ENCODE data around the gene COX6A2. TPM values are rescaled to one million over a fixed set of nuclear protein-coding genes. Genes with fewer than 3 reads are reported as not detected.

Gene COX6A2
- total and polyA plus RNA-seq, 10 donors = 0.79 to 0.80 TPM; not detected in 8

DNA sequence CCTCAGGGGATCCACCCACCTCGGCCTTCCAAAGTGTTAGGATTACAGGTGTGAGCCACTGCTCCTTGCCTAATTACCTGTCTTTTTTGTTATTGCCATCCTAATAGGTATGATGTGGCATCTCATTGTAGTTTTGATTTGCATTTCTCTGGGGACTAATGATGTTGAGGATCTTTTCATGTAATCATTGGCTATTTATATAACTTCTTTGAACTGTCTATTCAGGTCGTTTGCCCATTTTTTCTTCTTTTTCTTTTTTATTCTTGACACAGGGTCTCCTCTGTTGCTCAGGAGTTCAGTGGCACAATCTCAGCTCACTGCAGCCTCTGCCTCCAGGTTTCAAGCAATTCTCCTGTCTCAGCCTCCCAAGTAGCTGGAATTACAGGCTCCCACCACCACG lies 42.5 kb upstream of the COX6A2 start:
- H3K4me1 ChIP-seq = peaks cover 16 to 74% (median 28%) of the 10 kb centered on the region in 6 donors
- H3K27me3 ChIP-seq (replicated peaks in 1 of 7) = peaks cover 0 to 42% (median 17%) of the 10 kb centered on the region in 7 donors
- no peak for TF ChIP-seq POLR2A (IDR thresholded peaks at IDR 0.05)
- TF ChIP-seq POLR2AphosphoS5 (IDR thresholded peaks at IDR 0.05) = no peak
- TF ChIP-seq, protein P1, sequence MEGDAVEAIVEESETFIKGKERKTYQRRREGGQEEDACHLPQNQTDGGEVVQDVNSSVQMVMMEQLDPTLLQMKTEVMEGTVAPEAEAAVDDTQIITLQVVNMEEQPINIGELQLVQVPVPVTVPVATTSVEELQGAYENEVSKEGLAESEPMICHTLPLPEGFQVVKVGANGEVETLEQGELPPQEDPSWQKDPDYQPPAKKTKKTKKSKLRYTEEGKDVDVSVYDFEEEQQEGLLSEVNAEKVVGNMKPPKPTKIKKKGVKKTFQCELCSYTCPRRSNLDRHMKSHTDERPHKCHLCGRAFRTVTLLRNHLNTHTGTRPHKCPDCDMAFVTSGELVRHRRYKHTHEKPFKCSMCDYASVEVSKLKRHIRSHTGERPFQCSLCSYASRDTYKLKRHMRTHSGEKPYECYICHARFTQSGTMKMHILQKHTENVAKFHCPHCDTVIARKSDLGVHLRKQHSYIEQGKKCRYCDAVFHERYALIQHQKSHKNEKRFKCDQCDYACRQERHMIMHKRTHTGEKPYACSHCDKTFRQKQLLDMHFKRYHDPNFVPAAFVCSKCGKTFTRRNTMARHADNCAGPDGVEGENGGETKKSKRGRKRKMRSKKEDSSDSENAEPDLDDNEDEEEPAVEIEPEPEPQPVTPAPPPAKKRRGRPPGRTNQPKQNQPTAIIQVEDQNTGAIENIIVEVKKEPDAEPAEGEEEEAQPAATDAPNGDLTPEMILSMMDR (IDR thresholded peaks at IDR 0.05 in 8 of 11, conservative IDR thresholded peaks at IDR 0.05 in 3 of 11) = no peak
- WGBS, 5 donors = 83 to 90% (median 86%) methylated on average over 3 of the region's 3 CpGs
- H3K36me3 ChIP-seq = peaks cover 0 to 42% (median 14%) of the 10 kb centered on the region in 6 donors
- intact Hi-C loops (cut with DNase I; ENCODE audit: low total_unique reads) = no loop called here
- peak overlapping the region in 4 of 8 donors; percentile 82 to 85 (median 83) for H3K27ac ChIP-seq
- no peak for DNase-seq
- H3K4me3 ChIP-seq = no peak overlapping the region
- no peaks in the 10 kb centered on the region for H3K9me3 ChIP-seq

DNA sequence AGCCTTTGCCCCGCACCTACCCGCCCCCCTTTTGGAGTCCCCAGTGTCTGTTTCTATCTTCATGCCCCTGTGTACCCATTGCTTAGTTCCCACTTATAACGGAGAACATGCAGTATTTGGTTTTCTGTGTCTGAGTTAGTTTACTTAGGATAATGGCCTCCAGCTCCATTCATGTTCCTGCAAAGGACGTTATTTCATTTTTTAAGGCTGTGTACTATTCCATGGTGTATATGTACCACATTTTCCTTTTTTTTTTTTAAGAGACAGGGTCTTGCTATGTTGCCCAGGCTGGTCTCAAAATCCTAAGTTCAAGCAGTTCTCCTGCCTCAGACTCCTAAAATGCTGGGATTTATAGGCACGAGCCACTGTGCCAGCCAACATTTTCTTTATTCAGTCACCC lies 39.7 kb upstream of the COX6A2 start:
- no peak for DNase-seq
- Histone ChIP-seq H3K4me3 (no peak overlapping the region), H3K27ac (peak overlapping the region in 1 of 8 donors; percentile 34), H3K9me3 (no peaks in the 10 kb centered on the region), H3K27me3 (replicated peaks in 1 of 7) (peaks cover 0 to 23% (median 16%) of the 10 kb centered on the region in 7 donors), H3K36me3 (peaks cover 4 to 46% (median 39%) of the 10 kb centered on the region in 6 donors), H3K4me1 (peaks cover 16 to 51% (median 22%) of the 10 kb centered on the region in 6 donors)
- WGBS, 5 donors = 81 to 92% (median 91%) methylated on average over 5 of the region's 5 CpGs
- intact Hi-C loops (cut with DNase I; ENCODE audit: low total_unique reads) = no loop called here
- TF ChIP-seq POLR2A (IDR thresholded peaks at IDR 0.05) = no peak
- TF ChIP-seq, protein P1 (IDR thresholded peaks at IDR 0.05 in 8 of 11, conservative IDR thresholded peaks at IDR 0.05 in 3 of 11) = no peak
- no peak for TF ChIP-seq POLR2AphosphoS5 (IDR thresholded peaks at IDR 0.05)

DNA sequence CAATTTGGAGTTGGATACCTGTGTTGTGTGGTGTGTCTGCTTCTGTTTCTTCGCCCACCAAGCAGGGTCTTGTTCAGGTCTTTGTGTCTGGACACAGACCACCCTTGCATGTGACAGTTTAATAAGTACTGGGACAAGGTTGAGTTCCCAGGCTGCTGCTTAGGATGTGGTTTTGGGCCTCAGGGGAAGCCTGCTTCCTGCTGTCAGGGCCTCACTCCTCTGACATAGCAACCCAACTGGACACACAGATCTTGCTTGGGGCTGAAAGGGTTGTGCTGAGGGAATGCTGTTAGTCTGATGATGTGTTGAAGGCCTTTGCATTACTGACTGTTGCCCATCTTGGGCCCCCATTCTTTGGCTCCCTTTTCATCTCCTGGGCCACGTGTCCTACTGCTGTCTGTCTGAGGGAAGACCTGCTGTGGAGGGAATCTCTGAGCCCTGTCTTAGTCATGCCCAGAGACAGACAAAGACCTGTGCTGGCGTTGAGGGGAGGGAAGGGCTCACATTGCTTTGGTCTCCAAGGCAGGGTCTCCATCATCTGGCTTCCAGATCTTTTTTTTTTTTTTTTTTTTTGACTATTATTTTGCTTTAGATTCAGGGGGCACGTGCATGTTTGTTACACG lies 39.1 kb upstream of the COX6A2 start:
- intact Hi-C loops (cut with DNase I; ENCODE audit: low total_unique reads) = no loop called here
- Histone ChIP-seq H3K4me3 (no peak overlapping the region), H3K27ac (peak overlapping the region in 1 of 8 donors; percentile 34), H3K36me3 (peaks cover 4 to 52% (median 45%) of the 10 kb centered on the region in 6 donors), H3K4me1 (peaks cover 13 to 45% (median 19%) of the 10 kb centered on the region in 6 donors), H3K9me3 (no peaks in the 10 kb centered on the region), H3K27me3 (replicated peaks in 1 of 7) (peaks cover 0 to 17% (median 11%) of the 10 kb centered on the region in 7 donors)
- WGBS, 5 donors = 62 to 76% (median 70%) methylated on average over 5 of the region's 5 CpGs
- peak; percentile 70 for DNase-seq
- TF ChIP-seq POLR2A (IDR thresholded peaks at IDR 0.05) (no peak), POLR2AphosphoS5 (IDR thresholded peaks at IDR 0.05) (no peak)
- TF ChIP-seq, protein P1 (IDR thresholded peaks at IDR 0.05 in 8 of 11, conservative IDR thresholded peaks at IDR 0.05 in 3 of 11) = no peak

DNA sequence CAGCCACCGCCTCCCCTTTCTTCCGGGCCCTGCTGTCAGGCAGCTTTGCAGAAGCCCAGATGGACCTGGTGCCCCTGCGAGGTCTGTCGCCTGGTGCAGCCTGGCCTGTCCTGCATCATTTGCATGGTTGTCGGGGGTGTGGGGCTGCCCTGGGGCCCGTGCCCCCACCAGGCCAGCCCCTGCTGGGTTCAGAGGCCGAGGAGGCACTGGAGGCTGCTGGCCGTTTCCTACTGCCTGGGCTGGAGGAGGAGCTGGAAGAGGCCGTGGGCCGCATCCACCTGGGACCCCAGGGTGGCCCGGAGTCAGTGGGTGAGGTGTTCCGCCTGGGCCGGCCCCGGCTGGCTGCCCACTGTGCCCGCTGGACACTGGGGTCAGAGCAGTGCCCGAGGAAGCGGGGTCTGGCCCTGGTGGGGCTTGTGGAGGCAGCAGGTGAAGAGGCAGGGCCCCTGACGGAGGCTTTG lies 38.3 kb upstream of the COX6A2 start:
- WGBS, 5 donors = 87 to 97% (median 95%) methylated on average over 11 to 18 of the region's 18 CpGs
- Histone ChIP-seq H3K4me1 (peaks cover 8 to 41% (median 11%) of the 10 kb centered on the region in 6 donors), H3K9me3 (no peaks in the 10 kb centered on the region), H3K27me3 (replicated peaks in 1 of 7) (peaks cover 0 to 9% (median 2%) of the 10 kb centered on the region in 7 donors), H3K27ac (peak overlapping the region in 1 of 8 donors; percentile 34), H3K4me3 (no peak overlapping the region), H3K36me3 (peaks cover 4 to 60% (median 49%) of the 10 kb centered on the region in 6 donors)
- intact Hi-C loops (cut with DNase I; ENCODE audit: low total_unique reads) = no loop called here
- DNase-seq = peak; percentile 80
- TF ChIP-seq POLR2AphosphoS5 (IDR thresholded peaks at IDR 0.05) = no peak
- TF ChIP-seq, protein P1 (IDR thresholded peaks at IDR 0.05 in 8 of 11, conservative IDR thresholded peaks at IDR 0.05 in 3 of 11) = no peak
- TF ChIP-seq POLR2A (IDR thresholded peaks at IDR 0.05) = no peak
